HG03095 (cell line): Measurements from ENCODE around the gene VRTN.

ENCODE experiments used
- ATAC-seq: cut with Tn5 transposase; IDR thresholded peaks from one replicate; pipeline ENCODE4 v1.9.1; 2021; ENCODE audit warnings: moderate library complexity; ENCODE audit not compliant: unreplicated experiment

VRTN gene

DNA sequence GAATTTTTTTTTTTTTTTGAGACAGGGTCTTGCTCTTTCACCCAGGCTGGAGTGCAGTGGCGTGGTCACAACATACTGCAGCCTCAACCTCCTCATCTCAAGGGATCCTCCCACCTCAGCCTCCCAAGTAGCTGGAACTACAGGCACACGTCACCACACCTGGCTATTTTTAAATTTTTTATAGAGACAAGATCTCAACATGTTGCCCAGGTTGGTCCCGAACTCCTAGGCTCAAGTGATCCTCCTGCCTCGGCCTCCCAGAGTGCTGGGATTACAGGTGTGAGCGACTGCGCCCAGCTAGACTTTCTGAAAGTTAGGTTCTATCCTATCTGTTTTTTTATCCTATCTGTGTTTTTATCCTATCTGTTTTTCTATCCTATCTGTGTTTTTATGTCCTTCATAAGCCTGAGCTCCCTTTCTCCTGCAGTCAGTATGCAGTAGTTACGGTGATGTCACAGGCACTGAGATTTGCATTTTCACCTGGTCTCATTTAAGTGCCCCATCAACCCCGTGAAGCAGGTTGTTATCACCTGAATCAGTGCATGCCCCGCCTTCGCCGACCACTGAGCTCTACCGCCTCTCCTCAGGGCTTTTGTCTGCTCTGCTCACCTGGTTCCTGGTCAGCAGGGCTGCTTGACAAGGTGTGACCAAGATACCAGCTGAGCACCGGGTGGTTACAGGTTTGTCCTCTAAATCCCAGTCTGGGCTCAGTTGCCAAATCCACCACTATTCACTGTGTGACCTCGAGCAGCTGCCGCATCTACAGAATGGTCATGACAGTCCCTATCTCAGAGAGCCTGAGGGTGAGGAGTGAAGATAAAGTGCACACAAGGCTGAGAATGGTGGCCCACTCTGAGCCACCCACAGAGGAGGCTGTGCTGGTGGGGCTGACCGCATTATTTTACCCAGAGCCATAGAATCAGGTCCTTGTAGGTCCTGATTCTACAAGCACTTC is 44.6 kb downstream of the VRTN start:
- ATAC-seq = no peak

DNA sequence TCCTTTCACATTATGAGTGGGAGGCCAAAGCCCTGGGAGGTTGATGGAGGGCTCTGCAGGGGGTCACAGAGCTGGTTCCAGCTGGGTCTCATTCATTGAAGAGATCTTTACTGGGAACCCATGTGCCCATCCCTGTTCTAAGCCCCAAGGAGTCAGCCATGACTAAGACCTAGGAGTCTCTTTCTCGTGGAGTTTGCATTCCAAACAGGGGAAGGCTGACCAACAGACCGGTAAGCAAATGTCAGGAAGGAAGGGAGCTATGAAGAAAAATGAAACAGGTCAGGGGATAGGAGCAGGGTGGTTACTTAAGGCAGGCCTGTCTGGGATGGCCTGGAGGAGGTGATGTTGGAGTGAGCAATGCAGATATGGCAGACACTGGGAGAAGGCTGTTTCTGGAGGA is 46.3 kb downstream of the VRTN start:
- no peak for ATAC-seq

DNA sequence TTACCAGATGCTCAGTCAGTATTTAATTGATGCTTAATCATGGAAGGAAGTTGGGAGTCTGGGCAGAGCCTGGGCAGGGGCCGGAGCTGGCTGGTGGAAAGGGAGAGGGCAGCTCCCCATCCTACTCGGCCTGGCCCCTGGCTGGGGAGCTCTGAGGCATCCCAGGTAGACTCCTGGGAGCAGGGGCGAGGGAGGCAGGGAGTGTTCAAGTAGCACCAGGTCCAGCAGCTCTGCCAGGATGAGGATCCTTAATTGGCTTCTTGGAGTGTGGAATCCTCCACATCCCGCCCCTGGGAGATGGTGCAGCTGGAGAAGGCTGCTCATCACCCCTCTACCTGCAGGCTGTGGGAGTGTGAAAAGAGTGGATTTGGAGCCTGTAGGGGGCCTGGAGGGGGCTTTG is 46.8 kb downstream of the VRTN start:
- ATAC-seq = no peak

- no peak for ATAC-seq
Observed at GRCh38 chr14:74400031-74400685, 51.9 kb downstream of the VRTN start.

- ATAC-seq = peak; percentile 11
Observed at GRCh38 chr14:74400919-74401503, 52.7 kb downstream of the VRTN start.

GRCh38 chr14:74401504-74402241 is 53.4 kb downstream of the VRTN start:
- ATAC-seq = peak; percentile 67

DNA sequence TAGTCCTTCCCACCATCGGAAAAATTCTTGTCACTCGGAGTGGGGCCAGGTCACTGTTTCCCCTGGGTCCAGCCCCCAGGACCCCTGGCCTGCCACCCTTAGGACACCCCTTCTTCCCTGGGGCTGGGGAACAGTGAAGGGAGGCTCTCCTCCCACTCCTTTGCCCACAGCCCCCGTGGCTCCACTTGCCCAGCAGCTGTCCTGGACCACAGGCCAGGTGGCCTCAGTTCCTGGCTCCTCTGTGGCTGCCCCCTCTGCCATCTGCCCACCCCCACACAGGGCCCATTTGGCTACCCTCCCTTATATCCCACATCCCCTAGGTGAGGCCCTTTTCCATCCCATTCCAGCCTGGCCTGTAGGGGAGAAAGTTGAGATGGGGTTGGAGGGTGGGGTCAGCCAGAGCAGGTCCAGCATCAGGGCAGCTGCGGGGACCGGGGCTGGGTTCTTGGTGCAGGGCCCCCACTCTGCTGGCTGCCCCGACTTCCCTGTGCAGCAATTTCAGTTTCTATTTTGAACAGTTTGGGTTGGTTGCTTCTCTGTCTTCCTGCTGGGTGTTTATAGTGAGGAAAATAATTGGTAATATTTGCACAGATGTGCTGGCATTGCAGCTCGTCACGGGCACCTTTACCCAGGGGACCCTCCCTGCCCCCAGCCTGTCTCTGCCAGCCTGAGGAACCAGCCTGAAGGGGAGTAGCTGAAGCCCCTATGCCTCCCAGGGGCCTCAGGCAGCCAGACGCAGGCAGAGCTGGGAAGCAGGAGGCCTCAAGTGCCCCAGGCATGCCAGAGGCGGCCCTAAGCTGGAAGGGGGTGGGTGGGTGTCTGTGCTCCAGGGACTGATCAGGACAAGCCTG is 54.4 kb downstream of the VRTN start:
- ATAC-seq = no peak

- no peak for ATAC-seq
Observed at GRCh38 chr14:74403619-74404417, 55.5 kb downstream of the VRTN start.

DNA sequence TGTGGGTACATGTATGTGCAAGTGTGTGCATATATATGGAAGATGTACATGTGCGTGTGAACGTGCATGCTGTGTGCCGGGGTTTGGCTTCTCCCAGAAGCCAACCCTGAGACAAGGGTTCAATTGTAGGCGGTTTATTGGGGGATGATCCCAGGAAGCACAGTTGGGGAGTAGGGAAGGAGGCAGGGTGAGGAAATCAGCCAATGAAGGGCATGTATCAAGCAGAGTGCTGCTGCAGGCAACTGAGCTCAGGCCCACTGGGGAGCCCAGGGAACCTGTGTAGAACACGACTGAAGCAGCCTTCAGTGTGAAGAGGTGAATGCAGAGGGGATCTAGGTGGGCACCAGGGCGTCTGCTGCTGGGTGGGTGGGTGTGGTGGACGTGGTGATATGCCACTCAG is 56.2 kb downstream of the VRTN start:
- no peak for ATAC-seq

- ATAC-seq = no peak
Observed at GRCh38 chr14:74405663-74406062, 57.4 kb downstream of the VRTN start.

DNA sequence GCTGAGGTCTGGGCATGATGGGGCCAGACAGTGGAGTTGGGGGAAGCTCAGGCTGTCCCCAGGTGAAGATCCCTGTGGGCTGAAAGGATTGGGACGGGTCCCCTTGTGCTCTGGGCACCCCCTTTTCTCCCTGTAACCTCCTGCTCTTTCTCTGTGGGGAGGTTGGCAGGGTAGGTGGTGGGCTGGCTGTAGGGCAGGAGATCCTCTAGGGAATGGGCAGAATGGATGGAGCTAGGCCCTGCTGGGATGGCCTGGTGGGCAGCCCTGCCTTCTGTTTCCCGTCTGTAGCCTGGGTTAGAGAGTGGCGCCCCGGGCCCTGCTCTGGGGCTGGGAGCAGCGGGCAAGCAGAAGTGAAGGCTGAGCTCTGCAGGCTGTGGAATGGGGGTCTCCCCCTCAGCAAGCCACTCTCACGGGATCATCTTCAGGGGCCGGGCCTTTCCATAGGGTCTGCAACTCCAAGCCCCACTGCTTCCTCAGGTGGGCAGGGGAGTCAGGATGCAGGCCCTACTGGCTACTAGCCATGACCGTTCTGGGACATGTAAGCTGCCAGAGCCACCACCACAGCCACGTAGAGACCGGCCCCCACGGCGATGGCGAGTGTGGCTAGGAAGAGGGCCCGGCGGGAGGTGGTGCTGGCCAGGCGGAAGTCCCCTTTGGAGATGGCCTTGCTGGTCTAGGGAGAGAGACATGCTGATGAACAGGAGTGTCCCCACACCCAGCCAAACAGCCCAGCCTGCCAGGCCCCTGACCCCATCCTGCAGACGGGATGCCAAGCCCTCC is 58.9 kb downstream of the VRTN start:
- ATAC-seq = no peak

DNA sequence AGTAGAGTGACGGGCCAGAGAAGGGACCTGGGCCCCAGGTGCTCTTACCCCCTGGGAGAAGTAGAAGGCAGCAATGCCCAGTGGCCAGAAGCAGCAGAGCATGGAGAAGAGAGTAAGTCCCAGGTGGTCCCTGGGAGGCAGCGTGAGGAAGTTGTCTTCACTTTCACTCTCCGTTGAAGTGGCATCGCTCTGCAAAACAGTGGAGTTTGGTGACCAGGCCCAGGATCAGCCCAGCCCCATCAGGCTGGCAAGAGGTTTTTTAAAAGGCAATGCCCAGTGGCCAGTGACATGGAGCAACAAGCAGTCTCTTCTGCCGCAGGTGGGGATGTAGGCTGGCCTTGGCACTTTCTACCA is 59.5 kb downstream of the VRTN start:
- ATAC-seq = no peak

- ATAC-seq = no peak
Observed at GRCh38 chr14:74408870-74409269, 60.6 kb downstream of the VRTN start.

DNA sequence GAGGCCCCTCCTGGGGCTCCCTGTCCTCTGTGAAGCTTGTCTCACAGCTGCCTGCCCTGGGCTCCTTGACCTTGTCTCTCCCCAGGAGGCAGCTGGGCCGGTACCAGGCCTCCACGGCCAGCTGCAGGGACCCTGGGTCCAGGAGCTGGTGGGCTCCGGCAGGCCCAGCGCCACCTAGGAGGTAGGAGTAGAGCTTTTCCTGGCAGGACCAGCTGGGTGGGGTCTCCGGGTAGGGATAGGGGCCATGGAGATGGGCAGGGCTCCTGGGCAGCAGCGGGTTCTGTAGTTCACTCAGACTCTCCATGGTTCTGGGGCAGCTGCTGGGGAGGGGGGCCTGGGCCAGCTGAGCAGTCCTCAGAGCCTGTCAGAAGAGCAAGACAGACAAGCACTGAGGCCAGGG is 61.2 kb downstream of the VRTN start:
- no peak for ATAC-seq
